Measurements from ENCODE around the gene TXN.

DNA sequence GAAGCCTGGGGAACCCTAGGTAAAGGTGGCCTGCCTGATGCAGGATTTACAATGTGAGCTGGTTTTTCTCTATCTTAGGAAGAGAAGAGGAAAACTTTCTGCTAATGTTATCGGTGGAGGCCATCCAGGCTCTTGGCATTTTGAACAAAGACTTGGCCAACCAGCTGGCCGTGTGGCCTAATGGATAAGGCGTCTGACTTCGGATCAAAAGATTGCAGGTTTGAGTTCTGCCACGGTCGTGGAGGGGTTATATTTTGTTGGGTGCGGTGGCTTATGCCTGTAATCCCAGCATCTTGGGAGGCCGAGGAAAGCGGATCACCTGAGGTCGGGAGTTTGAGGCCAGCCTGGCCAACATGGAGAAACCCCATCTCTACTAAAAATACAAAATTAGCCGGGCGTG lies 58.0 kb downstream of the TXN start:
- TF ChIP-seq POLR2A (IDR thresholded peaks at IDR 0.05; ENCODE audit: low read depth, low read length) = no peak
- no peak for TF ChIP-seq TAF1 (IDR thresholded peaks at IDR 0.05; ENCODE audit: low read depth, low read length)
- TF ChIP-seq POLR2AphosphoS5 (IDR thresholded peaks at IDR 0.05; ENCODE audit: low read depth, low read length) = no peak

All from GM12891 (cell line).